HepG2 (cell line): Measurements from ENCODE around the gene DPH7. TPM values are rescaled to one million over a fixed set of nuclear protein-coding genes. Genes with fewer than 3 reads are reported as not detected.
"Not testable (repeated sequence)": the region's sequence is repeated elsewhere in the genome, so short reads cannot be mapped to it uniquely, and the experiment has no call there.

Source experiments
- ATAC-seq: fragments of 200-7000 bp; cut with Tn5 transposase; 3 replicates; pipeline ENCODE4 v1.9.1; 2020; ENCODE audit warnings: mild to moderate bottlenecking, moderate library complexity
- BruUV-seq: library from RNA; stranded (reverse); fragments of 400-500 nt; replicated peaks from 2 replicates; lab custom pipeline; 2021; lab: Mats Ljungman, UMichigan
- CTCF ChIA-PET: fragments of 300-600 bp; formaldehyde crosslinking; extraction: SDS; loops from one replicate; lab custom pipeline; 2021; ENCODE audit warnings: low total read pairs, inconsistent platforms, low intra/inter-chr PET ratio; lab: Yijun Ruan, JAX
- POLR2A ChIA-PET: fragments of 350-600 bp; sonication (Branson Sonifier 250); formaldehyde crosslinking; loops from one replicate; lab custom pipeline; 2020; ENCODE audit warnings: antibody characterized with exemption, inconsistent platforms; lab: Yijun Ruan, JAX
- DNase-seq: peaks from one replicate; pipeline ENCODE4 v3.0.0-alpha.2; 2015; ENCODE audit warnings: low spot score
- FAIRE-seq: peaks from 3 replicates; lab custom pipeline; 2011; peaks lifted over from hg19 to GRCh38; lab: Jason Lieb, UNC
- H2AFZ ChIP-seq: one replicate; pipeline ENCODE4 v1.6.1; 2011; ENCODE audit warnings: low read length, inconsistent platforms
- H3K27ac ChIP-seq: fragments of 300-600 bp; 3 replicates; pipeline ENCODE4 v1.8.0; 2011; ENCODE audit warnings: mixed run types, mild to moderate bottlenecking, mixed read lengths, low read length, inconsistent platforms; ENCODE audit not compliant: insufficient read depth; ENCODE audit errors: extremely low read length
- H3K27me3 ChIP-seq, 2 experiments: fragments of 200-600 bp in 1 of 2; 2 replicates in 1 of 2; 3 replicates in 1 of 2; pipeline versions ENCODE4 v1.6.0 to v1.8.0; 2011; ENCODE audit warnings: low read length in 2 of 2, mild to moderate bottlenecking in 2 of 2, moderate library complexity in 2 of 2, inconsistent platforms in 1 of 2; ENCODE audit not compliant: insufficient read depth in 2 of 2, control insufficient read depth in 1 of 2
- H3K36me3 ChIP-seq, 2 experiments: fragments of 200-600 bp in 1 of 2; replicated peaks in 1 of 2; 2 replicates in 1 of 2; 3 replicates in 1 of 2; pipeline versions ENCODE4 v1.5.1 to v1.8.0; 2011; ENCODE audit warnings: low read length in 2 of 2, inconsistent platforms in 1 of 2; ENCODE audit not compliant: insufficient read depth in 2 of 2, control insufficient read depth in 1 of 2
- H3K4me1 ChIP-seq: 2 replicates; pipeline ENCODE4 v1.5.1; 2012; ENCODE audit warnings: low read length, inconsistent platforms; ENCODE audit not compliant: insufficient read depth
- H3K4me2 ChIP-seq: 2 replicates; pipeline ENCODE4 v1.6.0; 2011; ENCODE audit warnings: low read depth, low read length, inconsistent platforms
- H3K4me3 ChIP-seq, 3 experiments: fragments of 200-600 bp in 1 of 3; sonication (generic), shearing (Covaris generic) in 1 of 3; replicated peaks in 1 of 3; 2 replicates each; pipeline ENCODE4 v1.5.1; 2011 to 2016; ENCODE audit warnings: low read length in 3 of 3, inconsistent platforms in 2 of 3, low read depth in 2 of 3, mild to moderate bottlenecking in 2 of 3, control low read depth in 1 of 3, mixed read lengths in 1 of 3; ENCODE audit not compliant: insufficient read depth in 1 of 3
- H3K79me2 ChIP-seq: one replicate; pipeline ENCODE4 v1.6.1; 2011; ENCODE audit warnings: low read length, inconsistent platforms; ENCODE audit not compliant: insufficient read depth
- H3K9ac ChIP-seq: 2 replicates; pipeline ENCODE4 v1.6.0; 2011; ENCODE audit warnings: mild to moderate bottlenecking, low read depth, low read length, inconsistent platforms; ENCODE audit not compliant: insufficient read depth
- H3K9me3 ChIP-seq: 2 replicates; pipeline ENCODE4 v1.5.1; 2012; ENCODE audit warnings: mild to moderate bottlenecking, low read length
- H4K20me1 ChIP-seq: 2 replicates; pipeline ENCODE4 v1.6.0; 2011; ENCODE audit warnings: inconsistent platforms, mild to moderate bottlenecking, low read length, moderate library complexity; ENCODE audit not compliant: insufficient read depth
- ARID4A ChIP-seq: sonication (generic); formaldehyde crosslinking; IDR thresholded peaks from 2 replicates; pipeline ENCODE4 v1.5.0; 2020; ENCODE audit warnings: mild to moderate bottlenecking, missing genetic modification reagents, borderline replicate concordance
- EP300 ChIP-seq, 3 experiments: sonication (generic) in 1 of 3; formaldehyde crosslinking in 1 of 3; IDR thresholded peaks; 2 replicates each; pipeline versions ENCODE4 v1.5.1 to v1.6.1; 2011 to 2020; ENCODE audit warnings: low read depth in 2 of 3, low read length in 2 of 3, borderline replicate concordance in 1 of 3, improper control_type of control experiment in 1 of 3, mild to moderate bottlenecking in 1 of 3, missing genetic modification reagents in 1 of 3, moderate library complexity in 1 of 3
- FOXK1 ChIP-seq: sonication (generic); formaldehyde crosslinking; IDR thresholded peaks from 2 replicates; pipeline ENCODE4 v1.4.0; 2020; ENCODE audit warnings: low read depth, missing genetic modification reagents, borderline replicate concordance
- KAT8 ChIP-seq: IDR thresholded peaks from 2 replicates; pipeline ENCODE4 v1.6.1; 2016; ENCODE audit warnings: missing genetic modification reagents, missing compliant biosample characterization
- MAFF ChIP-seq: IDR thresholded peaks from 2 replicates; pipeline ENCODE4 v1.6.1; 2011; ENCODE audit warnings: low read depth, low read length, improper control_type of control experiment
- RBAK ChIP-seq: sonication (generic); formaldehyde crosslinking; IDR thresholded peaks from 2 replicates; pipeline ENCODE4 v1.5.1; 2020; ENCODE audit warnings: mild to moderate bottlenecking, missing genetic modification reagents
- SAP130 ChIP-seq: IDR thresholded peaks from 2 replicates; pipeline ENCODE4 v1.6.1; 2016; ENCODE audit warnings: low read depth
- SPEN ChIP-seq: sonication (generic); formaldehyde crosslinking; IDR thresholded peaks from 2 replicates; pipeline ENCODE4 v1.5.1; 2020; ENCODE audit warnings: low read depth, mild to moderate bottlenecking, missing genetic modification reagents
- TARDBP ChIP-seq: sonication (generic); formaldehyde crosslinking; IDR thresholded peaks from 2 replicates; pipeline ENCODE4 v1.8.0; 2022; ENCODE audit warnings: mild to moderate bottlenecking, missing genetic modification reagents
- ZNF281 ChIP-seq: sonication (generic); formaldehyde crosslinking; IDR thresholded peaks from 2 replicates; pipeline ENCODE4 v1.4.0; 2020; ENCODE audit warnings: missing genetic modification reagents, borderline replicate concordance
- ZNF292 ChIP-seq: sonication (generic); formaldehyde crosslinking; IDR thresholded peaks from 2 replicates; pipeline ENCODE4 v1.8.1; 2022; ENCODE audit warnings: mild to moderate bottlenecking, low read depth, missing genetic modification reagents, borderline replicate concordance
- WGBS: methylation state at CpG from one replicate; pipeline ENCODE4 v1.1.6; 2017; ENCODE audit warnings: low lambda C conversion rate; 5-methylcytosine and 5-hydroxymethylcytosine counted together
- in situ Hi-C: cut with HindIII; loops from 2 replicates; pipeline ENCODE4 v1.10.0; 2017; ENCODE audit warnings: low pct_unique_long_range_greater_than_20kb; ENCODE audit not compliant: extremely low pct_ligation_motif_present
- intact Hi-C: fragments of 100-400 bp; cut with micrococcal nuclease; formaldehyde crosslinking; loops from one replicate; pipeline ENCODE4 v1.10.0; 2022; ENCODE audit not compliant: unreplicated experiment
- polyA plus RNA-seq, 8 experiments: library from polyadenylated mRNA; depleted of rRNA in 3 of 8; stranded (reverse) in 7 of 8; unstranded in 1 of 8; fragments of >200 nt; fragmentation: Illumina TruSeq in 4 of 8; extraction: Trizol in 4 of 8; gene quantifications; 2 replicates each; pipeline versions ENCODE4 v1.2.1 to v1.2.3, GENCODE V29; 2011 to 2016; ENCODE audit warnings: low read depth in 4 of 8, missing spikeins in 1 of 8, mixed read lengths in 1 of 8; ENCODE audit not compliant: insufficient read depth in 1 of 8
- total RNA-seq, 5 experiments: library from RNA; depleted of rRNA; stranded (reverse); fragments of >200 nt; fragmentation: Illumina TruSeq; extraction: Trizol; gene quantifications; 2 replicates each; pipeline ENCODE4 v1.2.3, GENCODE V29; 2016; ENCODE audit warnings: low read depth in 1 of 5

DPH7 gene
- total and polyA plus RNA-seq, 2 of the 13 experiments (the other 11 are each of a cell fraction or from before 2014, with no cell fraction given): 27.6 to 31.6 TPM

DNA sequence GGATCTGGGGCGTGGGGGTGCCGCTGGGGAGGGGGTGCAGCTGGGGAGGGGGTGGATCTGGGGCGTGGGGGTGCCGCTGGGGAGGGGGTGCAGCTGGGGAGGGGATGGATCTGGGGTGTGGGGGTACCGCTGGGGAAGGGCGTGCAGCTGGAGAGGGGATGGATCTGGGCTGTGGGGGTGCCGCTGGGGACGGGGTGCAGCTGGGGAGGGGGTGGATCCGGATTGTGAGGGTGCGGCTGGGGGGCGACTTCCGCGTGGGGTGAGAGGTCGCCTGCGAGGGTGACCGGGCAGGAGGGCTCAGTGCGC is 27.8 kb downstream of the DPH7 start:
- DNase-seq, POLR2A ChIA-PET, BruUV-seq, intact Hi-C loops, H3K27me3 ChIP-seq, CTCF ChIA-PET, H3K79me2 ChIP-seq, H3K9me3 ChIP-seq, H2AFZ ChIP-seq, H4K20me1 ChIP-seq, FAIRE-seq, ATAC-seq, in situ Hi-C loops: not testable (repeated sequence)
- 0 out of 2 replicates have a peak, but pooled peaks have one; percentile 4 for TF ChIP-seq SPEN (CRISPR knock-in tag)
- 0% methylated on average over 2 of the region's 17 CpGs for WGBS
- Histone ChIP-seq H3K4me1 (peaks cover 23% of the 10 kb centered on the region), H3K27ac (peak overlapping the region; percentile 80), H3K4me2 (peak overlapping the region; percentile 61), H3K36me3 (peaks cover 6 to 15% of the 10 kb centered on the region in 2 experiments), H3K4me3 (peak overlapping the region; percentile 45 to 76 (median 60); a peak in 5 of 6 replicates), H3K9ac (peak overlapping the region; percentile 75)

GRCh38 chr9:137550231-137550621 is 28.5 kb downstream of the DPH7 start, which contains the start of gene PNPLA7:
TSS of gene PNPLA7 (minus strand) at chr9:137550402. CDS start at chr9:137550197, 205 bp downstream.
- ChIA-PET CTCF (no interaction called here), POLR2A (no interaction called here)
- Histone ChIP-seq H2AFZ (peak within 1 kb of the TSS; percentile 16), H3K79me2 (peaks cover 2% of the 10 kb centered on the region), H3K27me3 (no peaks in the 10 kb centered on the region), H3K4me1 (peaks cover 23% of the 10 kb centered on the region), H3K36me3 (peaks cover 3 to 8% of the 10 kb centered on the region in 2 experiments), H3K9ac (peak within 1 kb of the TSS; percentile 75), H3K27ac (peak within 1 kb of the TSS; percentile 80), H3K4me3 (peak within 1 kb of the TSS; percentile 45 to 76 (median 60)), H3K4me2 (peak within 1 kb of the TSS; percentile 66), H3K9me3 (peaks cover 10% of the 10 kb centered on the region; the same call in 1 of the 2 replicates), H4K20me1 (peaks cover 4% of the 10 kb centered on the region; the same call in 1 of the 2 replicates)
- peak; percentile 70 for DNase-seq
- ATAC-seq: peak; percentile 67
- FAIRE-seq: peak; percentile 78
- 6% methylated on average over 12 of the region's 13 CpGs for WGBS
- BruUV-seq: no TSS peak
- in situ Hi-C loops: no loop called here
- intact Hi-C loops: no loop called here
- TF ChIP-seq TARDBP: no peak
- no peak for TF ChIP-seq MAFF
- no peak for TF ChIP-seq RBAK (CRISPR knock-in tag)
- TF ChIP-seq ZNF292: no peak
- TF ChIP-seq SAP130: peak; percentile 97
- TF ChIP-seq KAT8 (CRISPR knock-in tag): 0 out of 2 replicates have a peak, but pooled peaks have one; percentile 26
- no peak for TF ChIP-seq EP300 (IDR thresholded peaks at IDR 0.05; ENCODE audit: low read depth in 2 of 2, low read length in 2 of 2)
- no peak for TF ChIP-seq EP300 (CRISPR knock-in tag; IDR thresholded peaks at IDR 0.05; ENCODE audit: borderline replicate concordance)
- no peak for TF ChIP-seq ZNF281 (CRISPR knock-in tag)
- peak; percentile 59; the same call in 1 of the 2 replicates for TF ChIP-seq ARID4A
- peak; percentile 77 for TF ChIP-seq FOXK1
